Coronary artery (tissue), 2 donors: ENCODE results near the gene INTS13.
"Not testable (repeated sequence)": the region's sequence is repeated elsewhere in the genome, so short reads cannot be mapped to it uniquely, and the experiment has no call there.

Experiments
- DNase-seq: peaks from one replicate; pipeline ENCODE4 v3.0.0-alpha.2; 2017; ENCODE audit warnings: low spot score
- H3K27ac ChIP-seq, 2 donors: fragments of 200-600 bp; sonication (generic); one replicate each; pipeline ENCODE4 v1.5.1; 2016 to 2019
- H3K4me3 ChIP-seq: fragments of 200-600 bp; sonication (generic); 2 replicates; pipeline ENCODE4 v1.5.1; 2016; ENCODE audit warnings: mild to moderate bottlenecking, moderate library complexity
- TF ChIP-seq, protein P1 (sequence below): fragments of 200-600 bp; sonication (generic); IDR thresholded peaks from one replicate; pipeline ENCODE4 v1.5.1; 2019; ENCODE audit warnings: antibody characterized with exemption

The INTS13 gene

DNA sequence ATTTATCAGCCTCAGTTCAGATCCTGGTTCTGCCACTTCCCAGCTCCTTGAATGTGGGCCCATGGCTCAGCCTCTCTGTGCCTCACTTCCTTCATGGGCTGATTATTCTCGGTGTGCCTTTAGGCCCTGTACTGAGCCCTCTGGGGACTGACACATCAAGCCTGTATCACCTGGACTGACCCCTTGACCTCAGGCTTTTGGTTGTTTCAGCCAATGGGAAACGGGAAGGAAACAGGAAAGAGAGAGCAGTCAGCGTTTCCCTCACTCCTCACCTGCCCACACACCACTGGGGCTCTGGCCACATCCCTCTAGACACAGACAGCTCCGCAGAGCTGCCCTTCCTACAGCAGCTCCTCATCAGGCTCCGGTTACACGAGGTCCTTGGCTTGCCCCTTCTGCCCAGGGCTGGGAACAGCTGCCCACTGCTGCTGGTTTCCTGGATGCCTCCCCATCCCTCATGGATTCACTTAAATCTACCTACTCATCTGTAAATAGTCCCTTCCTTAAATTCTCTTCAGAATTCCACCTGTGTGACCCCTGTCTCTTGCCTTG, 67.8 kb downstream of the INTS13 start:
- TF ChIP-seq, protein P1, sequence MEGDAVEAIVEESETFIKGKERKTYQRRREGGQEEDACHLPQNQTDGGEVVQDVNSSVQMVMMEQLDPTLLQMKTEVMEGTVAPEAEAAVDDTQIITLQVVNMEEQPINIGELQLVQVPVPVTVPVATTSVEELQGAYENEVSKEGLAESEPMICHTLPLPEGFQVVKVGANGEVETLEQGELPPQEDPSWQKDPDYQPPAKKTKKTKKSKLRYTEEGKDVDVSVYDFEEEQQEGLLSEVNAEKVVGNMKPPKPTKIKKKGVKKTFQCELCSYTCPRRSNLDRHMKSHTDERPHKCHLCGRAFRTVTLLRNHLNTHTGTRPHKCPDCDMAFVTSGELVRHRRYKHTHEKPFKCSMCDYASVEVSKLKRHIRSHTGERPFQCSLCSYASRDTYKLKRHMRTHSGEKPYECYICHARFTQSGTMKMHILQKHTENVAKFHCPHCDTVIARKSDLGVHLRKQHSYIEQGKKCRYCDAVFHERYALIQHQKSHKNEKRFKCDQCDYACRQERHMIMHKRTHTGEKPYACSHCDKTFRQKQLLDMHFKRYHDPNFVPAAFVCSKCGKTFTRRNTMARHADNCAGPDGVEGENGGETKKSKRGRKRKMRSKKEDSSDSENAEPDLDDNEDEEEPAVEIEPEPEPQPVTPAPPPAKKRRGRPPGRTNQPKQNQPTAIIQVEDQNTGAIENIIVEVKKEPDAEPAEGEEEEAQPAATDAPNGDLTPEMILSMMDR: no peak
- DNase-seq: no peak
- Histone ChIP-seq H3K27ac (no peak overlapping the region), H3K4me3 (no peak overlapping the region)

DNA sequence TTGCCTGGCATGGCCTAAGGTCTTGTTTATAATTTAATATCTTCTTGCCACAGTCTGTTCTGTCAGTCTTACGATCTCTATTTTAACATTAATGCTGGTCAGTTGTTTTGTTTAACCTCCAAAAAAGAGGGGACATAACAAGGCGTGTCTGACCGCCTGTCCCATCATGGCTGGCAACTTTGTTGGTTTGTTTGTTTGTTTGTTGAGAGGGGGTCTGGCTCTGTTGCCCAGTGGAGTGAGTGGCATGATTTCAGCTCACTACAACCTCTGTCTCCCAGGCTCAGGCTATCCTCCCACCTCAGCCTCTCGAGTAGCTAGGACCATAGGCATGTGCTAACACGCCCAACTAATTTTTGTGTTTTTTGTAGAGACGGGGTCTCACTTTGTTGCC, 68.7 kb downstream of the INTS13 start:
- no peak overlapping the region for H3K4me3 ChIP-seq
- no peak overlapping the region for H3K27ac ChIP-seq
- DNase-seq: no peak
- TF ChIP-seq, protein P1: no peak

DNA sequence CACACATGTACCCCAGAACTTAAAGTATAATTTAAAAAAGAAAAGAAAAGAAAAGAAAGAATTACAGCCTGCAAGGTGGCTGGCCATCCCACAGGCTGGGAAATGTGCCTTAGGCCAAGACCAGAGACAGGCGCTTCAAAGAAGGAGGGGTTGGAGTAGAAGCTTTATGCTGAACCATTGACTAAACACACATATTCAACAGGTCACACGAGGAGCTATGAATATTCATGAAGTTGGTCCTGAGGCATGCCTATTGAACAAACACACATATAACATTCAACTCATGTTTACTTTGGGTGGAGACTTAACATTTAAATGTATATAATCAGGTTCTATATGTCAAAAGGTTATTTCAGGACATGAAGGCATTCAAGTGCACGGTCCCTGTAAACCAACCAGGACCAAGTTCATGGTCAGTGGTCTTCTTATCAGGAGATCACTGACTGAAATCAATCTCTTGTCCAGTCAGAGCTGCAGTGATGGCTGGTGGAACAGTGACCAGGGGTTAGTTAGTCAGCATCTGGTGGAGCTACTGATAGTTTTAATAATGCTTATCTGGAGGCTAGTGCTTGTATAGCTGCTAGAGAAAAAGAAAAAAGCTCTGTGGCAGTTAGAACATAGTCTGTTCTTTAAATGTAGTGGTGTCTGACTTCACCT, 69.2 kb downstream of the INTS13 start:
- TF ChIP-seq, protein P1: no peak
- DNase-seq: no peak

DNA sequence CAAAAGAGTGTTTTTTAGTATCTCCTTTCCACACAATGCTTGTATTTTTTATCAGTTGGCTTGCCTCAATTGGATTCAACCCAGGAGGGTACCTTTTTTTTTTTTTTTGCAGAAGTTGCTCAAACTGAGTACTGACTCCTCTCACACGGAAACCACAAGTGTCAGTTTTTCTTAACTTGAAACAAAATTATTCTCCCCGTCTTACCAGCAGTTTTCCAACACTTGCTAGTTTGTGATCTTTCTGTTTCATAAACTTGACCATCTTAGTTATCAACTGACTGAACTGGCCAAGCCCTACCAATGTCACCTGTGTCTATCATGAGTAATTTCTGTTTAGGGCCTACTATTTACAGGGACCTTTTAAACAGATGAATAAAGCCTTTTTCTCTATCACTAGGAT, 70.7 kb downstream of the INTS13 start:
- Histone ChIP-seq H3K4me3 (no peak overlapping the region), H3K27ac (no peak overlapping the region)
- DNase-seq: no peak
- TF ChIP-seq, protein P1: no peak

More for the DNA sequence above, 69.2 kb downstream of the INTS13 start:
- H3K4me3 ChIP-seq: no peak overlapping the region
- H3K27ac ChIP-seq: no peak overlapping the region

DNA sequence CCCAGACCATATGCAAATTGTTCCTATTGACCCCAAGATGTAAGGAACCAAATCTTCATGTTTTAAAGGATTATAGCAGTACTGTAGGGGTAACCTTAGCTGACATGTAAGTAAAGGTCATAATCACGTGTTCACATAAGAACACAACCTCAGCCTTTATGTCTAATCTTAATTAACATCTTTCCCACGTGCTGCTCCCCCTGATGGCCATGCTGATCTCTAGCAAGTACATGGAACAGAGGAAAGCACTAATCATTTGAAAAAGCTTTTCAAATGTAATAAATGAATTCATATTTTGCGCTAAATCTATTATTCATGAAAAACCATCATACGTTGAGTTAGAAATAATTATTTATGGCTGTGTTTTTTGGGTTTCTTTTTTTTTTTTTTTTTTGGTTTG, 74.3 kb downstream of the INTS13 start:
- TF ChIP-seq, protein P1: no peak
- Histone ChIP-seq H3K4me3 (no peak overlapping the region), H3K27ac (no peak overlapping the region)
- DNase-seq: no peak

DNA sequence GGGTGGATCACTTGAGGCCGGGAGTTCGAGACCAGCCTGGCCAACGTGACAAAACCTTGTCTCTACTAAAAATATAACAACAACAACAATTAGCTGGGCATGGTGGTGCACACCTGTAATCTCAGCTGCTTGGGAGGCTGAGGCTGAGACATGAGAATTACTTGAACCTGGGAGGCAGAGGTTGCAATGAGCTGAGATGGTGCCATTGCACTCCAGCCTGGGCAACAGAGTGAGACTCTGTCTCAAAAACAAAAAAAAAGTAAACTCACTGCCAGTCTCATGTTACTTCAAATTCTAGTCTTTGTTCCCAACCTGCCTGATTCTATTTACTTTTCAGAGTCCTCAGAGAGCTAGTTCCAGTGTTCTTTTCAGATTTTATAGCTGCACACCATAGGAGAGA, 75.0 kb downstream of the INTS13 start:
- not testable (repeated sequence) for H3K4me3 ChIP-seq, H3K27ac ChIP-seq, DNase-seq

DNA sequence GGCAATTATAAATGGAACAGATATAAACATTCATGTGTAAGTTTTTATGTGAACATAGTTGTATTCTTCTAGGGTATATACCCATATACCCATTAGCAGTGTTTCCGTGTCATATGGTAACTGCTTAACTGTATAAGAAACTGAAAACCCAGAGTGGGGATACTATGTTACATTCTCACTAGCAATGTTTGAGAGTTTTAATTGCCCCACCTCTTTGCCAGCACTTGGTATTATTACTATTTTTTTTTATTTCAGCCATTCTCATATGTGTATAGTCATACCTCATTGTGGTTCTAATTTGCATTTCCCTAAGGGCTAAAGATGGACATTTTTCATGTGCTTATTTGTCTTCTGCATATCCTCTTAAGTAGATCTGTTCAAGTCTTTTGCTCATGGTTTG, 76.1 kb downstream of the INTS13 start:
- Histone ChIP-seq H3K4me3 (no peak overlapping the region), H3K27ac (no peak overlapping the region)
- TF ChIP-seq, protein P1: no peak
- no peak for DNase-seq
